Measurements from ENCODE around the gene VPS4A.

VPS4A gene

DNA sequence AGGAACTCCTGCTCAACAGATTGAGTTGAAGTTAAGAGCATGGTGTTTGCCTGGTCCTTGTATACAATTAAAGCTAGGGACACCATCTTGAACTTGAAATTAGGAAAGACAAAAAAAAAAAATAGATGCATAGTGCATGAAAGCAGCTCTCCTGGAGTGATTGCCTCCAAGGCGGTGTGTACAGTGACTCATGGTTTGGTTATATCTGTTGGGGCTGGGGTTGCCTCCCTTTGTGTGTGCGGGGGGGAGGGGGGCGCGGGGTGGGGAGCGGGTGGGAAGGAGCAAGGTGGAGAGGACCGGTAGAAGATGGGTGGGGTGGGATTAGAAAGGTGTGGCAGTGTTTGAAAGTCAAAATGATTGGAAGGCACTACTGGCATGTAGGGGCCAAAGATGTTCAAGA is 37.1 kb downstream of the VPS4A start:
- TF ChIP-seq GABPA (IDR thresholded peaks at IDR 0.05; ENCODE audit: low read depth) (no peak), REST (IDR thresholded peaks at IDR 0.05; ENCODE audit: insufficient replicate concordance, low read depth) (no peak), SPI1 (IDR thresholded peaks at IDR 0.05; ENCODE audit: borderline replicate concordance, low read depth) (no peak), POLR2AphosphoS5 (IDR thresholded peaks at IDR 0.05; ENCODE audit: low read depth) (no peak)
- TF ChIP-seq, protein P1, sequence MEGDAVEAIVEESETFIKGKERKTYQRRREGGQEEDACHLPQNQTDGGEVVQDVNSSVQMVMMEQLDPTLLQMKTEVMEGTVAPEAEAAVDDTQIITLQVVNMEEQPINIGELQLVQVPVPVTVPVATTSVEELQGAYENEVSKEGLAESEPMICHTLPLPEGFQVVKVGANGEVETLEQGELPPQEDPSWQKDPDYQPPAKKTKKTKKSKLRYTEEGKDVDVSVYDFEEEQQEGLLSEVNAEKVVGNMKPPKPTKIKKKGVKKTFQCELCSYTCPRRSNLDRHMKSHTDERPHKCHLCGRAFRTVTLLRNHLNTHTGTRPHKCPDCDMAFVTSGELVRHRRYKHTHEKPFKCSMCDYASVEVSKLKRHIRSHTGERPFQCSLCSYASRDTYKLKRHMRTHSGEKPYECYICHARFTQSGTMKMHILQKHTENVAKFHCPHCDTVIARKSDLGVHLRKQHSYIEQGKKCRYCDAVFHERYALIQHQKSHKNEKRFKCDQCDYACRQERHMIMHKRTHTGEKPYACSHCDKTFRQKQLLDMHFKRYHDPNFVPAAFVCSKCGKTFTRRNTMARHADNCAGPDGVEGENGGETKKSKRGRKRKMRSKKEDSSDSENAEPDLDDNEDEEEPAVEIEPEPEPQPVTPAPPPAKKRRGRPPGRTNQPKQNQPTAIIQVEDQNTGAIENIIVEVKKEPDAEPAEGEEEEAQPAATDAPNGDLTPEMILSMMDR (IDR thresholded peaks at IDR 0.05; ENCODE audit: insufficient read depth, low read length), result no peak
- H3K27ac ChIP-seq (replicated peaks), result no peak overlapping the region
- no peak for DNase-seq (ENCODE audit: low read depth in 1 of 2, low spot score in 1 of 2)
- H3K27me3 ChIP-seq (ENCODE audit: insufficient read depth, poor library complexity, severe bottlenecking), result no peaks in the 10 kb centered on the region
- H3K4me3 ChIP-seq (replicated peaks; ENCODE audit: insufficient read depth, low read length), result no peak overlapping the region

DNA sequence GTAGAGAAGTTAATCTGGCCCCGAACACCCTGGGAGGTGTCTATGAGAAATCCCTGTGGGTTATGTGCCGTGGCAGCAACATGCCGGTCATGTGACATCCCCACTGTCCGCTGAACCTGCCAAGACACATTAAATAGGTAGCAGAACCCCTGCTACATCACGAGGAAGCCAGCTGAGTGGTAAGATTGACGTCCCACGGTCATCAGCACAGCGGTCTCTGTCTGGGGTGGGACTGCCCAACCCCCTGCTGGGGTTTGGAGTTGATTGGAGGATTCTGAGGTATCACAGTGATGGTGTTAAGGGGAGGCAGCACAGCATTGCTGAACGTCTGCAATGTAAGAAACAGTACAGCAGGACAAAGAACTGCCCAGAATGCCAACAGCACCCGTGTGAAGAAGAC is 38.4 kb downstream of the VPS4A start:
- H3K27ac ChIP-seq (replicated peaks), result no peak overlapping the region
- TF ChIP-seq, protein P1 (IDR thresholded peaks at IDR 0.05; ENCODE audit: insufficient read depth, low read length), result no peak
- TF ChIP-seq POLR2AphosphoS5 (IDR thresholded peaks at IDR 0.05; ENCODE audit: low read depth) (no peak), SPI1 (IDR thresholded peaks at IDR 0.05; ENCODE audit: borderline replicate concordance, low read depth) (no peak), REST (IDR thresholded peaks at IDR 0.05; ENCODE audit: insufficient replicate concordance, low read depth) (no peak), GABPA (IDR thresholded peaks at IDR 0.05; ENCODE audit: low read depth) (no peak)
- DNase-seq (ENCODE audit: low read depth in 1 of 2, low spot score in 1 of 2), result no peak
- no peak overlapping the region for H3K4me3 ChIP-seq (replicated peaks; ENCODE audit: insufficient read depth, low read length)
- no peaks in the 10 kb centered on the region for H3K27me3 ChIP-seq (ENCODE audit: insufficient read depth, poor library complexity, severe bottlenecking)

GRCh38 chr16:69350536-69351133 is 39.5 kb downstream of the VPS4A start:
- no peak overlapping the region for H3K27ac ChIP-seq (replicated peaks)
- H3K4me3 ChIP-seq (replicated peaks; ENCODE audit: insufficient read depth, low read length), result no peak overlapping the region
- TF ChIP-seq POLR2AphosphoS5 (IDR thresholded peaks at IDR 0.05; ENCODE audit: low read depth), result no peak
- no peak for TF ChIP-seq GABPA (IDR thresholded peaks at IDR 0.05; ENCODE audit: low read depth)
- TF ChIP-seq REST (IDR thresholded peaks at IDR 0.05; ENCODE audit: insufficient replicate concordance, low read depth), result no peak
- TF ChIP-seq, protein P1 (IDR thresholded peaks at IDR 0.05; ENCODE audit: insufficient read depth, low read length), result no peak
- TF ChIP-seq SPI1 (IDR thresholded peaks at IDR 0.05; ENCODE audit: borderline replicate concordance, low read depth), result no peak
- DNase-seq (ENCODE audit: low read depth in 1 of 2, low spot score in 1 of 2), result no peak
- no peaks in the 10 kb centered on the region for H3K27me3 ChIP-seq (ENCODE audit: insufficient read depth, poor library complexity, severe bottlenecking)

All from HL-60 (cell line).